GM18909 (cell line): ENCODE measurements around the gene KDM8.
"Not testable (repeated sequence)": the region's sequence is repeated elsewhere in the genome, so short reads cannot be mapped to it uniquely, and the experiment has no call there.

Experiments
- ATAC-seq: cut with Tn5 transposase; IDR thresholded peaks from one replicate; pipeline ENCODE4 v1.9.1; 2021; ENCODE audit warnings: mild to moderate bottlenecking; ENCODE audit not compliant: unreplicated experiment, poor library complexity

Gene KDM8

GRCh38 chr16:27259710-27260109, 56.4 kb downstream of the KDM8 start:
- ATAC-seq = no peak

GRCh38 chr16:27262904-27263423, 59.6 kb downstream of the KDM8 start:
- ATAC-seq = not testable (repeated sequence)

DNA sequence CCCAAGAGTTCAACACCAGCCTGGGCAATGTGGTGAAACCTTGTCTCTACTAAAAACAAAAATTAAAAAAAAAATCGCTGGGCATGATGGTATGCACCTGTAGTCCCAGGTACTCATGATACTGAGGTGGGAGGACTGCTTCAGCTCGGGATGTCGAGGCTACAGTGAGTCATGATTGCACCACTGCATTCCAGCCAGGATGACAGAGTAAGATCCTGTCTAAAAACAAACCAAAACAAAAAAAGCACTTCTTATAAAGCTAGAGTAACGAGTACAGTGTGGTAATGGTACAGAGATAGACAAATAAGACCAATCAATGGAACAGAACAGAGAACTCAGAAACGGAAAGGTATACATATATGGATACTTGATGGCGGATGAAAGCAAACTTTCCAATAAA, 60.8 kb downstream of the KDM8 start:
- ATAC-seq = no peak

DNA sequence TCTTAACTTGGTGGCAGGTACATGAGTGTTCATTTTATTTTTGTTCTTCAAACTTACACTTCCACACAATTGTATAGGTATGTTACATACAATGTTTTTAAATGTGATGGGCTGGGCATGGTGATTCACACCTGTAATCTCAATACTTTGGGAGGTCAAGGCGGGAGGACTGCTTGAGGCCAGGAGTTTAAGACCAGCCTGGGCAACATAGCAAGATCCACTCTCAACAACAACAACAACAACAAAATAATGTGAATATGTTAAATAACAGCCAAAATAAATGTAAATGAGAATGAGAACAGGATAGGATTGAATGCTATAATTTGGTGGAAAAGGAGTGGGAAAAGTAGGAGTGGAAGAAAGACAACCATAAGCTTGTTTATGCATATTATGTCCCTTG, 62.7 kb downstream of the KDM8 start:
- no peak for ATAC-seq

DNA sequence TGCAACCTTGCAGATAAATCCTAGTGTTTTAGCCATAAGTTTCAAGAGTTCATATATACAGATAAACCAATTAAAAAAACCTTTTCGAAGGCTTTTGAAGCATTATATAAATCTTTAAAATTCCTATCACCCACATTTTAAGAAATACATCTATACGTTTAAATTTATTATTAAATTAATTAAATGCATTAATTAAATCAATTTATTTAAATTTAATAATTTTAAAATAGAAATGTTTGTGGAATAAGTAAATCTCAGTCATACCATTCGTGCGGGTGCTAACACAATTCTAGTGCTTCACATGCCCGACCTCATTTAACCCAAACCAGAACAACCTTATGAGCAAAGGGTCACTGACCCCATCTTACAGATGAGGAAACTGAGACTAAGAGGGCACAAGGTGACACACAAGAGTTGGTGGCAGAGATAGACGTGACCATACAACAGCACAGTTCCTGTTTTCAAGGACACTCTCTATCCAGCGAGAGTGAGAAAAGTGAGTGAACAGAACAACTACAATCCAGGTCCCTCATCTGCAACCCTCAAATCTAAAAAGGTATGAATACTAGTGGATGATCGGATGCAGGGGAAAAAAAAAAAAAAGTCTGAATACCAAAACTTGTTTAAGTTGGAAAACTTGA, 63.8 kb downstream of the KDM8 start:
- no peak for ATAC-seq

DNA sequence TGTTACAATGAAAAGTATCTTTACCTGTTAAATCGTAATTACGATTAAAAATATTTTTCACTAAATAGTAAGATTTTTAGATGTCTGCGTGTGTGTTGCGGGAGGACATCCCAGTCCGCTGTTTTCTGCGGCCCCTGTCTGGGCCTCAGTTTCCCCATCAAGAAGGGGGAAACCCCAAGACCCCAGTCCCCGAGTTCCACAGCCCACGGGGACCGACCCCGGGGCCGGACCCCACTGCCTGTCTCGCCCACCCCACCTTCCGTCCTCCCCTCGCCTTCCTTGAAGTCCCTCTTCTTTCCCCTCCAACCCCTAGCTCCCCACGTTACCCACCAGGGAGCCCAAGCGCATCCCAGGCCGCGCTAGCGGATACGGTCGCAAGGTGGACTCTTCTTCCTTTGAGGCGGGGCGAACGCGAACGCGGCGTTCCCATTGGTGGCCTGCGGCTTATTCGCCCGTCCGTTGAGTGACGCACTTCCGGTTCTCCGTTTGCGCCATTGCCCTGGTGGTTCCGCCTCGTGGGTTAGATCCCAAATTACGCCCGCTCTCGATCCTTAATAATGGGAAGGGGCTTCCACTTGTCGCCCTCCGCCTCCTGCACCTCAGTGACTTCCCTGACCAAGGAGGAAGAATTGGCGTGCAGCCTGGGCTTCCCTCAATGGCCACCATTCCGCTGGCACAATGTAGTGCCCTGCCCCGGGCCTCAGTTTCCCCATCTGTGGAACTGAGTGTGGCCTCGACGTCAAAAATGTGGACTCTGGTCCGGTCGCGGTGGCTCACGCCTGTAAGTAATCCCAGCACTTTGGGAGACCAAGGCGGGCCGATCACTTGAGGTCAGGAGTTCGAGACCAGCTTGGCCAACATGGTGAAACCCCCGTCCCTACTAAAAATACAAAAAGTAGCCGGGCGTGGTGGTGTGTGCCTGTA, 65.3 kb downstream of the KDM8 start, which contains the start of gene NSMCE1:
TSS of gene NSMCE1 (minus strand) at position 397 of the 924 bp plus-strand sequence. CDS start 11,202 bp downstream, outside the sequence.
- ATAC-seq = peak; percentile 95

- ATAC-seq = no peak
Measured at GRCh38 chr16:27269300-27270150, 66.2 kb downstream of the KDM8 start.

GRCh38 chr16:27270349-27270748, 67.0 kb downstream of the KDM8 start:
- no peak for ATAC-seq
